SK-N-SH (cell line): Measurements from ENCODE around the gene FASTK.

Experiments used
- CHD2 ChIP-seq: fragments of 150-350 bp; IDR thresholded peaks from 2 replicates; pipeline ENCODE4 v1.6.1; 2018; ENCODE audit warnings: low read length; ENCODE audit not compliant: partially characterized antibody
- EP300 ChIP-seq, 2 experiments: IDR thresholded peaks; 2 replicates each; pipeline versions ENCODE4 v1.4.0 to v1.6.1; 2012; ENCODE audit warnings: borderline replicate concordance in 1 of 2, low read depth in 1 of 2, low read length in 1 of 2
- POLR2AphosphoS5 ChIP-seq: IDR thresholded peaks from 2 replicates; pipeline ENCODE4 v1.6.1; 2012; ENCODE audit warnings: low read depth, low read length
- TCF12 ChIP-seq: IDR thresholded peaks from 2 replicates; pipeline ENCODE4 v1.4.0; 2012
- TF ChIP-seq, protein P1 (sequence below): fragments of 200-600 bp; sonication (generic); IDR thresholded peaks from 2 replicates; pipeline ENCODE4 v1.6.1; 2017; ENCODE audit warnings: antibody characterized with exemption, mild to moderate bottlenecking, moderate library complexity

DNA sequence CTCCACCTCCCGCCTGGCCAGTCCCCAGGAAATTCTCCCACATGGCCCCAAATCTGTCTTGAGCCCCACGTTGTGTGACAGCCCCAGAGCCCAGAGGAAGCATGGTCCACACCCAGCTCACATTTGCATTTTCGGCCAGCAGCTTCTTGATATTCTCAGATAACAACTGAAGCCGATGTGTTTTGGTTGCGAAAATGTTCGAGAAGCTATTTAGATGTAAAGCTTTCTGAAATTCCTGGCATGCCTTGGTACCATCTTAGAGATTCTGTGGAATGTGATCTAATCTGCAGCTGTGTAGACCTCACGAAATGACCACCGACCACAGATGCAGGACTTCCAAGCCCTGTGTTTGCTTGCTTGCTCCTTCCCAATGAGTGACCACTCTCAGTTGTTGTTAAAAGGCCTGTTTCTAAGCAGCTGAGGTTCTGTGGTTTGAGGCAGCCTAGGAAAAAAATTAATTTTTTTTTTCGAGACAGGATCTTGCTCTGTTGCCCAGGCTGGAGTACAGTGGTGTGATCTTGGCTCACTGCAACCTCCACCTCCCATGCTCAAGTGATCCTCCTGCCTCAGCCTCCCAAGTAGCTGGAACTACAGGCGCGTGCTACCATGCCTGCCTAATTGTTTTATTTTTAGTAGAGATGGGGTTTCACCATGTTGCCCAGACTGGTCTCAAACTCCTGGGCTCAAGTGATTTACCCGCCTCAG is 12.4 kb downstream of the FASTK start:
- TF ChIP-seq POLR2AphosphoS5 = no peak
- TF ChIP-seq, protein P1, sequence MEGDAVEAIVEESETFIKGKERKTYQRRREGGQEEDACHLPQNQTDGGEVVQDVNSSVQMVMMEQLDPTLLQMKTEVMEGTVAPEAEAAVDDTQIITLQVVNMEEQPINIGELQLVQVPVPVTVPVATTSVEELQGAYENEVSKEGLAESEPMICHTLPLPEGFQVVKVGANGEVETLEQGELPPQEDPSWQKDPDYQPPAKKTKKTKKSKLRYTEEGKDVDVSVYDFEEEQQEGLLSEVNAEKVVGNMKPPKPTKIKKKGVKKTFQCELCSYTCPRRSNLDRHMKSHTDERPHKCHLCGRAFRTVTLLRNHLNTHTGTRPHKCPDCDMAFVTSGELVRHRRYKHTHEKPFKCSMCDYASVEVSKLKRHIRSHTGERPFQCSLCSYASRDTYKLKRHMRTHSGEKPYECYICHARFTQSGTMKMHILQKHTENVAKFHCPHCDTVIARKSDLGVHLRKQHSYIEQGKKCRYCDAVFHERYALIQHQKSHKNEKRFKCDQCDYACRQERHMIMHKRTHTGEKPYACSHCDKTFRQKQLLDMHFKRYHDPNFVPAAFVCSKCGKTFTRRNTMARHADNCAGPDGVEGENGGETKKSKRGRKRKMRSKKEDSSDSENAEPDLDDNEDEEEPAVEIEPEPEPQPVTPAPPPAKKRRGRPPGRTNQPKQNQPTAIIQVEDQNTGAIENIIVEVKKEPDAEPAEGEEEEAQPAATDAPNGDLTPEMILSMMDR = no peak
- no peak for TF ChIP-seq CHD2
- no peak for TF ChIP-seq EP300 (IDR thresholded peaks at IDR 0.05; ENCODE audit: borderline replicate concordance in 1 of 2, low read depth in 1 of 2, low read length in 1 of 2)
- TF ChIP-seq TCF12 = no peak
